Measurements from ENCODE around the gene PADI1. TPM values are rescaled to one million over a fixed set of nuclear protein-coding genes. Genes with fewer than 3 reads are reported as not detected.
A peak's percentile ranks its signal among the peaks of the same experiment; 100 is the strongest.

The PADI1 gene
- total RNA-seq, 1 donor from 2014 or later = 0.86 TPM

DNA sequence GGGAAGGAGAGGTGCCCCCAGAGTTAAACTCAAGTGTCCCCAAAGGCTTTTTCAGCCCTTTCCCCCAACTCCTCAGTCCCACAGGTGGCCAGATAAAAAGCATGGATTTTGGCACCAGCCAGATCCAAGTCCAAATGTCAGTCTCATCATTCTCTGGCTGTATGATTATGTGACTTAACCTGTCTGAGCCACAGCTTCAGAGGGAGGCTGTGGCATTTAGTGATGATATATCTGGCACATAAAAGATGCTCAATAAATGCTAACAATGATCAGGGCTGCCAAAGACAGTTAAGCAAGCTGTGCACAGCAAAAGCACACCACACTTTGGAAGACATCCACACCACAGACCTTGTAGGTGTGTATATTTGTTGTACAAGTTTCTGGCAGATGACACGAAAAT lies 38.3 kb downstream of the PADI1 start:
- no peak for DNase-seq (ENCODE audit: low spot score)

DNA sequence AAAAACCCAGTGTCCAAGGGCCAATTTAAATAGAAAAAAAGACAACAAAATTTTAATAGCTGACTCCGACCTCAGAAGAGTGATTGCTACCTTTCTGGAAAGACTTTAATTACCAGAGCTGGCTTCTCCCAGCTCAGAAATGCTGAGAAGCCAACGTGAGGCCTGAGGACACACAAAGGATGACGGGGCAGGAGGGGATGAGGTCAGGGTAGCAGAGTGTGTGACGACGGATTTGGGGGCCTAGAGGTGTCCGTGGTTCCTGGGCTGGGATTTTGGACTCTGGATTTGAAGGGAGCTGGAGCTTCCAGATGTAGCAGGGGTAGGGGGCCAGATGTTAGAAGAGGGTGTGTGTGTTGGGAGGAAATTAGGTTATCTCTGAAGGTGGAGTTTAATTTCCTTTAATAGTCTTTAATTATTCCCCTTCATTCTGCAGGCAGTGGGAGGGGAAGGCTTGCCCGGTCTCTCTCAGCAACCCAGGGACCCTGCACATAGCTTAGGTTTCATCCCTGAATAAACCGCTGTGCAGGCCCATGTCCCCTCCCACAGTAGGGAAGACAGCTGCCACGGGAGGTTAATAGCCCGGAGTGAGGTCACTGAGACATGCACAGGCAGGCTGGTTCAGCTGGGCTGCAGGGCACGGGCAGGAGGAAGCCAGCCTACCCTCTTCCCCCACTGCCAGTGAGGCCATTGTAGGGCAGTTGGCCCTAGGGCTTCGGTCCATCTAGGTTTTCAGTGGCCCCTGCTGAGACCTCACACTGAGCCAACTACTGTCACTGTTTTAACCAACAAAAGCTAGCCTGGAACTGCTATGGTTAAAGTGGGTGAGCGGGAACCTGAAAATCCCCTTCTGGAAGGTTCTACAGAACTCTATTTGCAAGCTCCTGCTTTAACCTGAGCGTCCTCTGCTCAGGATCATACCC lies 40.2 kb downstream of the PADI1 start:
- no peak for DNase-seq (ENCODE audit: low spot score)

DNA sequence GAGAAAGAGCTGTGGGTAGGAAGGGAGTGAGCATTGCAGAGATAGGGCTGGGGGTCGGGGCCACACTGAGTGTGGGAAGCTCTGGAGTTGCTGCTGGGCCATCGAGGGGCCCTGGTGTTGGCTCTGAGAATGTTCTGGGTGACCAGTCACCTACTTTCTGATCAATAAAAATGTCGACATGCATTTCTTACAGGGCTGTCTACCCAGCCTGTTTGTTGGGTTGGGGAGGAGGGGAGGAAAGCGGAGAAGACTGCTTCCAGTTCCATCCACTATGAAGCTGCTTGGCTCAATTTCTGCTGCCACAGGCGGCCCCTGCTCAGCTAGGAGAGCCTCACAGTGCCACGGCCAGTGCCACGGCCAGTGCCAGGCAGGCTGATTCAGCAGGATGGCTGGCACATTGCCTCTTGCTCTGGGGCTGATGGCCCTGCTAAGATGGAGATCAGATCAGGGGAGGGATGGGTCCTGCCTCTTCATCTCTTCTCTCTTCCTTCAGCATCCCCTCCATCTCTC lies 40.9 kb downstream of the PADI1 start:
- DNase-seq (ENCODE audit: low spot score) = no peak

DNA sequence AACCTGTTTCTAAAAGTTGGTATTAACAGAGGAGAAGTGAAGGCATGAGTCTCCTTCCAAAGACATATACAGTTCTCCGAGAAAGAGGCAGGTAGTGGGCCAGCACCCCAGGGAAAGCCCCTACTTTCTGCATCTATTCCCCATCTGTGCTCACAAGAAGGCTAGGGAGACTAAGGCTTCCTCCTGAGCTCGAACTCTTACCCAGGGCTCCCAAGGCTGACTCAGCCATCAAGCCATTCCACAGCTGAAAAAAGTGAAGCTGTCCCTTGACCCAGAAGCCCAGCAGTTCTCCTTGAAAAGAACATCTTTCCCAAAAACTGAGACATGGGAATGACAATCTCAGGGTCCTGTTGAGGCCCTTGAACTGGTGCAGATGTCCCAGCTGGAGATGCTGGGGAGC lies 42.0 kb downstream of the PADI1 start:
- no peak for DNase-seq (ENCODE audit: low spot score)

DNA sequence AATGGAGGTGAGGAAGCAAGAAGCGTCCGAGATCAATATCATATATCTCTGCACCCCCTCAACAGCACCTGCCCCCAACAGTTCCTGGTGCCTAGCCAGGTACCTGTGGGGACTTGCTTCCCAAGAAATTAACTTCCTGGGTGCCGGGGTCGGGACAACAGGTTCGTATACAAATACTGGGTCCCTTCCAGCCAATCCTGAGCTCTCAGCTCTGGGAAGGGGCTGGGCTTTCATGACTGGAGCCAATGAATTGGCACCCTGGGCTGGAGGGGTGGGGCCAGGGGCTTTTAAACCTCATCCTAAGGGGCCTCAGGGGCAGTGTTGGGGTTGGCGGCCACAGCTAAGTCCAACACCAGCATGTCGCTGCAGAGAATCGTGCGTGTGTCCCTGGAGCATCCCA lies 43.9 kb downstream of the PADI1 start, which contains the start of gene PADI3:
TSS of gene PADI3 (plus strand) at position 318 of the 400 bp plus-strand sequence. CDS start at position 358, 40 bp downstream.
- peak; percentile 78 for DNase-seq (ENCODE audit: low spot score)

DNA sequence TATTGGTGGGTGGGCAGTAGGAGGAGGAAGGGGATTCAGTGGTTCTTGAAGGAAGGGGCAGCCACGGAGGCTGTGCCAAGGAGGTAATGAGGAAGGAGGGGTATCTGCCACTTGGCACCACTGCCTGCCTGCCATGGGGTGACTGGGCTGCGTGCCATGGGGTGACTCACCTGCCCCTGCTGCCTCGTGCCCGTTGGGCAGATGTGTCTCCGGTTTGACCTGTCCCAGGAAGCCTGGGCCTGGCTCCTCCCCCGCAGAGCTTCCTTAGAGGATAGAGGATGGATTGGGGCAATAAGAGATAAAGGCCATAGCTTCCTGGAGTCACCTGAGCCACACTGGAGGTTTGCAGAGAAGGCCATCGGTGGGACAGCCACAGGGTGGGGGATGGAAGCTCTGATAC lies 45.7 kb downstream of the PADI1 start:
- DNase-seq (ENCODE audit: low spot score) = peak; percentile 93

DNA sequence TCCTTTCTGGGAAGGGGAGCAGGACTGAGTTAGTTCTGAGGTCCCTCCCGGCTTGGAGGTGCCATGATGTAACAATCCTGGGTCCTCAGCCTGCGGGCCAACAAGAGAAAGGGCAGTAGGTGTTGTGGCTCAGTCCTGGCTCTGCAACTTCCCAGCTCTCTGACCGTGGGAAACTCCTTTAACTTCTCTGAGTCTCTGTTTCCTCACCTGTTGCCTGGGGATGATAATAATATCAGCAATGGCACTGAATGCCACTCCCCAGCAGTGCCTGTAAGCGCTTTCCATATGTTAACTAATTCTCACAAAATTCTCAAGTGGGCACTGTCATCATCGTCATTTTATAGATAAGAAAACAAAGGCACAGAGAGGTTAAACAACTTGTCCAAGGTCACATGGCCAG lies 46.3 kb downstream of the PADI1 start:
- no peak for DNase-seq (ENCODE audit: low spot score)

DNA sequence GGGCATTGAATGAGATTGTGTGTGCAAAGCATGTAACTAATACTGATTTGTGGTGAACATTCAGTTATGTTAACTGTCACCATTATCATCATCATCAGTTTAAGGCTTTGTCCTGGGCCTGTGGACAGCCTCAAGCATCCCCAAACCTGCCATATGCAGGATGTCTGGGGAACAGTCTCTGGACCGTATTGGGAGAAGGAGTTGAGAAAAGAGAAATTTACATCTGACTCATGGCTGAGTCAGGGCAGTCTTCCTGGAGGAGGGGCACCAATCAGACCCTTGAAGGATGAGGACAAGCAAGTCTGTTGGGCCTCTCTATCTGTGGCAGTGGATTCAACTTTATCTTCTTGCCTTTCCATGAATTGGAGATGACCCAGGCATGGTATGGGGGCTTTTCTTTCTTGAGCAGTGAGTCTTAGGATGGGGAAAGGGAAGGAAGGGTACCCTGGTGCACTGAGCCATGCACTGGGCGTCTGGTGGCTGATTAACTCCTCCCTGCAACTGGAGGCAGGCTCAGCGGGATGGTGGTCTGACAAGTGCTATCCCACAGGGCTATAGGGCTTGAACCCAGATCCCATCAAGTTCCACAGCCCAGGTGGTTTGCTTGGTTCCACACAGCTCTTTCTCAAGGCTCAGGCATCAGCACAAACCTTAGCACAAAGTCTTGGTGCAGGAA lies 46.9 kb downstream of the PADI1 start:
- DNase-seq (ENCODE audit: low spot score) = no peak

DNA sequence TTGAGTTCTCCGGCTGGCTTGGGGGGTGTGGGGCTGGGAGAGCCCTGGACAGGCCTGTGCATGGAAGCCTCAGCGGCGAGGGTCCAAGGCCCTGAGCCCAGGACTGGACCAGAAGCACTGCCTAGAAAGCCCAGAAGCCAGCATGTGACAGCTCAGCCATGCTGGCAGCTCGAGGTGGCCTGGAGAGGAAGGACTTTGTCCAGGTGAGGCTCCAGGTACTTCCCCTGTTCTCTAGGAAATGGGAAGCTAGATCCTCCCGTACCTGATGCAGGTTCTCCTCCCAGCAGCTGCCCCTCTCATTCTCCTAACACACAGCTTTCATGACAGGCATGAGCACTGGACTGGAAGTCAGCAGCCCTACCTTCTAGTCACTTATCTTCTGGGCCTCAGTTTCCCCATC lies 50.4 kb downstream of the PADI1 start:
- no peak for DNase-seq (ENCODE audit: low spot score)

DNA sequence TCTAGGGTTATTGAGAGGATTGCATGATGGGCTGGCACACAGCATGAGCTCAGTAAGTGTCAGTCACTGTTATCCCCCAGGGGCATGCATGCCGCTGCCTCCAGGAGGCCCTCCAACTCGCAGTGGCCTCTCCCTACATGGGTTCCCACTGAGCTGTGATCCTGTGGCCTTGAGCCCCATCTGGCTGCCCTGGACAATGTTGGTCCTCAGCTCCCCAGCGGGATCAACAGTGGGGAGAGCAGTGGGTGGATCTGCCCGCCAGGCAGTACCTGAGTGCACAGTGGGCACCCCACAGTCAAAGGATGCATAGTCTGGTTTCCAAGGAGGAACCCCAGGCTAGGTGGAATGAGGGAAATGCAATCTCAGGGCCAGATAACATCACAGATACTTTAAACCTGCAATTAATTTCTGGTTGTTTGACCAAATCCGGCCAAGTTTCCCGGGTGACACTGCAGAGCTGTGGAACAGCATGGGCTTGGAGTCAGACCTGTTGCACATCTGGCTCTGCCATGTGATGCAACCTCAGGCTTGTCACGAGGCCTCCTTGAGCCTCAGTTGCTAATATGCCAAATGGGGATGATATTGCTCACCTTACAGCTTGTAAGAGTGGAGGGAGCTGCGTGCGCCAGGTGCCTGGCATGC lies 53.3 kb downstream of the PADI1 start:
- no peak for DNase-seq (ENCODE audit: low spot score)

DNA sequence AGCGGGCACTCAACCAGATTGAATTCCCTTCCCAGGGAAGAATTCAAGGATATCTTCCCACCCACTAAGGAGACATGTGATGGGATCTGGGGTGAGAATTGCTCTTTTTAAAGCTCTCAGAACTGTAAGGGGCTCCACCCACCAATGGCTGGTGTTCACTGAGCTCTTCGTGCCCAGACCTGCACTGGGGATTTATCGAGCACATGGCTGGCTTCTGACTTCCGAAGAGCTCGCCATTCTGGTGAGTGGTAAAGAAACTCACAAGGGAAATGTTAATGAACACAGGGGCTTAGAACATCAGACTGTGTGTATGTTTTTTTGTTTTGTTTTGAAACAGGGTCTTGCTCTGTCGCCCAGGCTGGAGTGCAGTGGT lies 53.8 kb downstream of the PADI1 start:
- DNase-seq (ENCODE audit: low spot score) = no peak

DNA sequence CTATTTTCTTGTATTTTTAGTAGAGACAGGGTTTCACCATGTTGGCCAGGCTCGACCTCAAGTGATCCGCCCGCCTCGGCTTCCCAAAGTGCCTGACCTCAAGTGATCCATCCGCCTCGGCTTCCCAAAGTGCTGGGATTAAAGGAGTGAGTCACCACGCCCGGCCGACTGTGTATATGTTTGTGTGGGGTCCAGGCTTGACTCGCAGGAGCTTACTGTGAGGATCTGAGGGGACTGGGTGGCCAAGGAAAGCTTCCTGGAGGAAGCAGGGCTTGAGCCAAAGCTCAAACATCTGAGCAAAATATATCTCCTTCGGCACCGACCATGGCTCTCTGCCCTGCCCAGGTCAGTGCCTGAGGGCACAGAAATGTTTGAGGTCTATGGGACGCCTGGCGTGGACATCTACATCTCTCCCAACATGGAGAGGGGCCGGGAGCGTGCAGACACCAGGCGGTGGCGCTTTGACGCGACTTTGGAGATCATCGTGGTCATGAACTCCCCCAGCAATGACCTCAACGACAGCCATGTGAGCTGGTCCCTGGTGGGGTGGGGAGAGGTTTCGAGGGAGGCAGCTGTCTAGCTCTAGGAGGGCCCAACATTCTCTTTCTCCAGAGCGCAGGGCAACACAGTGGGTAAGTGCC lies 54.4 kb downstream of the PADI1 start:
- no peak for DNase-seq (ENCODE audit: low spot score)

DNA sequence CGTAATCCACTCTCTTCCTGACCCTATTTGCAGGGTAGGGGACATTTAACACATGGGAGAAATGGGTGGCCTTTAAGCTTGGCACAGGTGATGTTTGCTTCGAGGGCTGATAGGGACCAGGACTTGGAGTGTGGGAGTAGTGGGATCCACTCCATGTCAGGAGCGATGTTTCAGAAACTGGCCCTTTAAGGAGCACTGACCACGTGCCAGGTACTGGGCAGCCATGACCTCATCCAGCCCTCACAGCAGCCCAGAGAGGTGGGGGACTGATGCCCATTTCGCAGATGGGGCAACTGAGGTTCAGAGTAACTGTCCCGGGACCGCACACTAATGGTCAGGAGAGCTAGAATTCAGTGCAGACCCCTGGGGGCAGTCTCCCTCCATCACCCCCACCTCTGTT lies 55.3 kb downstream of the PADI1 start:
- no peak for DNase-seq (ENCODE audit: low spot score)

DNA sequence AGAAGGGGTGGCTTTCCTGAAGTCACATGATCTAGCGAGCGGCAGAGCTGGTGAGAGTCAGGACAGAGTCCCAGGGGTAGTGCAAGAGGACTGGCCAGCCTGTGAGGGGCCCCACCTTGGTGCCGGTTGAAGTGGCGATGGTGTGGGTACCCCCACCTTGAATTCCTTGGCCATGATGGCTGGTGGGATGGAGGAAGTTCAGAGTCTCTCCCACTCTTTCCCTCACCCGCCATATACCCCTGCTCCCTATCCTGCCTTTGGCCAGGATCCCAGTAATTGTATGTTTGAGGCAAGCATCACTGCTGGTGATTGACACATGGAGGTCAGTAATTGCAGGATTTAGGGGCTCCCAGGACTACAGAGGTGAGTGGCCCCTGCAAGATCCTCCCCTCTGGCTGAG lies 55.8 kb downstream of the PADI1 start:
- no peak for DNase-seq (ENCODE audit: low spot score)

DNA sequence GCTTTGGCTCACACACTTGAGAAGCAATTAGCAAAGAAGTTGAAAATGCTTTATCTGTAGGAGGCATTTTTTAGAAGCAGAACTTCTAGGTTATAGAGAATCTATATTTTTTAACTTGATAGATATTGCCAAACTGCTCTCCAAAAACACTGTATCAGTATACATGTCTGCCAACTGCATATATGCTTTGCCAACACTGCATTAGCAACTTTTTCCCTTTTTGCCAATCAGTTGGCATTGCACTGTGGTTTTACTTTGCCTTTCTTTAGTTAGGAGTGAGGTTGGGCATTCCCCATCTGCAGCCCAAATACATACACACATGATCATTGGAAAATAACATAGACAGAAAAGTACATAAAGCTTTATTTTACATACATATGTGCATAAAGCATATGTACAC lies 59.0 kb downstream of the PADI1 start:
- no peak for DNase-seq (ENCODE audit: low spot score)

DNA sequence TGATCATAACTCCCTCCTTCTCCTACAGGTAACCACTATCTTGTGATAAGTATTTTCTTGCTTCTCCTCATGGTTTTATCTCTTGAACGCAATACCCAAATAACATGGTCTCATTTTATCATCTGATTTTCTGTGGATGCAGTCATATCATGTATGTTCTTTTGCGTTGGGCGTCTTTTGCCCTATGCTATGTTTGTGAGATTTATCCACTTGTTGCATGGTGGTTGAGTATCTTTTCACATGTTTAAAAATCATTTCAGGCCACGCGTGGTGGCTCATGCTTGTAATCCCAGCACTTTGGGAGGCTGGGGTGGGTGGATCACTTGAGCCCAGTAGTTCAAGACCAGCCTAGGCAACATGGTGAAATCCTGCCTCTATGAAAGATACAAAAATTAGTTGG lies 59.5 kb downstream of the PADI1 start:
- DNase-seq (ENCODE audit: low spot score) = no peak

DNA sequence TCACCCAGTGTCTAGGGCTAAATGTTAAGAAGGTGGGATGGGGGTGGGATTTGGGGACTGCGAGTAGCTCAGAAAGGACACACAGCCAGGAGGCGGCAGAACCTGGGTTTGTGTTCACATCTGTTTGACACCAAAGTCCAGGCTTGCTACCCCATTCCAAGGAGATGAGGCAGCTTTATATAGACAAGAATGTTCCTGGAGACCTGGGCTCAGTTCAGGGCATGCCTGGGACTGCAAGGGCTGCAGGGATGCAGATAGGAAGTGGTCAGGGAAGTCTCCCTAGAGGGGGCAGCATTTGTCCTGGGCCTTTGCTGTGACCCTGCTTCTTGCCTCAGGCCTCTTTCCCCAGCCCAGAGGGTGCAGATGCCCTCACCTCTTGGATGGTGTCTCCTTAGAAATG lies 60.2 kb downstream of the PADI1 start:
- no peak for DNase-seq (ENCODE audit: low spot score)

DNA sequence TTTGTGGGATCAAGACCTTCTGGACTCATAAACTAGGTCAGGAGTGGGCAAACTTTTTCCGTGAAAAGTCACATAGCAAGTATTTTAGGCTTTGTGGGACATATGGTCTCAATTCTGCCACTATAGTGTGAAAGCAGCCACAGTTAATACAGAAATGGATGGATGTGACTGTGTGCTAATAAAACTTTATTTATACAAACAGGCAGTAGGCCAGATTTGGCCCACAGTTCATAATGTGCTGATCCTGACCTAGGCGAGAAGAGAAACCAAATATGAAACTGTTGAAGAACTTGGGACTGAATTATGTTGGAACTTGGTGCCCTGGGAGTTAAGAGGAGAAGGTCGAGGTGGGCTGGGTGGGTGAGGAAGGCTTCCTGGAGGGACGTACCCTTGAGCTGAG lies 61.0 kb downstream of the PADI1 start:
- no peak for DNase-seq (ENCODE audit: low spot score)

DNA sequence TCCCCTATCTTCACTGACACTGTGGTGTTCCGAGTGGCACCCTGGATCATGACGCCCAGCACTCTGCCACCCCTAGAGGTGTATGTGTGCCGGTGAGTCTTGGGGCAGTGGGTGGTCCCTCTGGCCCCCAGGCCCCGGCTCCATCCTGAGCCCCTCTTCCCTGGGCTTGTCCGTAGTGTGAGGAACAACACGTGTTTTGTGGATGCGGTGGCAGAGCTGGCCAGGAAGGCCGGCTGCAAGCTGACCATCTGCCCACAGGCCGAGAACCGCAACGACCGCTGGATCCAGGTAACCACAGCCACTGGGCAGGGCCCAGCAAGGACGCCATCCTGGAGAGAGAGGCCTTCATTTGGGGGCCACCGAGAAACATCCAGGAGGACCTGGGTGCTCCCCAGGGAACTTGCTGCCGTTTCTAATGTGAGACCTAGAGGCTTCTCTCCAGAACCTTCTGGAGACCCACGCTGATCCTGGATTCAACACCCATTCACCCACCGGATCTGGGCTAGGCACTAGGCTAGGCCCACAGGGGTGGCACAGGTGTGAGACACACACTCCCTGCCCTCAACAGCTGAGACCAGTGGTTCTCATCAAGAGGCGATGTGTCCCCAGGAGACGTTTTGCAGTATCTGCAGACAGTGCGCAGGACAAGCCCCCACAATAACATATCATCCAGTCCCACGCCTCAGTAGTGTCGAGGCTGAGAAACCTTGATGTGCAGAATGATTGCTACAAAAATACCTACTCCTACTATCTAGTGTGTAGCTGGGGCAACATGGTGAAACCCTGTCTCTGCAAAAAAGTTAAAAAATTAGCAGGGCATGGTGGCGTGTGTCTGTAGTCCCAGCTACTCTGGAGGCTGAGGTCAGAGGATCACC lies 66.2 kb downstream of the PADI1 start:
- no peak for DNase-seq (ENCODE audit: low spot score)

DNA sequence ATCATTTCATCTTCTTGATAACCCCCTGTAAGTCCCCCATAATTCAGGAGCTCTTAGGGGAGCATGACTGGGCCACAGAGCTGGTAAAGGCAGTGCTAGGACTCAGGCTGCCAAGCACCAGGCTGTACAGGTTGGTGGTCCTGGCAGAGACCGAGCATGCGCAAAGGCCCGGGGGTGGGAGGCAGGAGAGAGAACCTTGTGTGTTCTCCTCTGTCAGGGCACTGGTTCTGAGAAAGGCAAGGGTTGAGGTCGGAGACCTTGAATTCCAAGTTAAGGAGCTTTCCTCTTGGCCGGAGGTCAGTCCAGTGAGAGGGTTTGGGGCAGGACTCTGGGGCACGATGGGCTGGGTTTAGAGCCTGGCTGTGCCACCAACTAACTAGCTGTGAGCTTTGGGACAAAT lies 67.1 kb downstream of the PADI1 start:
- no peak for DNase-seq (ENCODE audit: low spot score)

DNA sequence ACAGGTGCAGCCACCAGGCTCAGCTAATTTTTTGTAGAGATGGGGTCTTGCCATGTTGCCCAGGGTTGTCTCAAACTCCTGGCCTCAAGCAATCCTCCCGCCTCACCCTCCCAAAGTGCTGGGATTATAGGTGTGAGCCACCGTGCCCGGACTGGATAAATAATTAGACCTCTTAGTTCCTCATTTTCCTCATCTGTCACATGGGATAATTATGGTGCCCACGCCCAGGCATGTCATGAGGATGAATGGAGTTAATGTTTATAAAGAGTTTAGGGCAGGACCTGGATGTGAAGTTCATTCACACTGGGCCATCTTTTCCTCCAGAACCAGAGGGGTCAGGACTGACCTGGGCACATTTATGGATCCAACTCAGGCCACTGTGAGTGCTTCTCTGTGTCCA lies 67.7 kb downstream of the PADI1 start:
- no peak for DNase-seq (ENCODE audit: low spot score)

All from ureter (tissue), 1 donor.